RWPE1 (cell line): ENCODE measurements around the gene FAM76B.

Experiments
- CTCF ChIA-PET: fragments of 350-600 bp; sonication (Branson Sonifier 250); formaldehyde crosslinking; extraction: SDS; loops from one replicate; lab custom pipeline; 2021; lab: Yijun Ruan, JAX
- POLR2A ChIA-PET: fragments of 400-600 bp; formaldehyde crosslinking; extraction: SDS; loops from one replicate; lab custom pipeline; 2020; ENCODE audit warnings: antibody characterized with exemption; ENCODE audit not compliant: low non-redundant PET; lab: Yijun Ruan, JAX
- DNase-seq: peaks from one replicate; pipeline ENCODE4 v3.0.0; 2012; ENCODE audit warnings: low spot score
- H3K27ac ChIP-seq: fragments of 450-650 bp; 2 replicates; pipeline ENCODE4 v1.5.1; 2017
- CTCF ChIP-seq: fragments of 450-650 bp; conservative IDR thresholded peaks from 2 replicates; pipeline ENCODE4 v1.5.1; 2017; ENCODE audit warnings: low read depth, mild to moderate bottlenecking

Gene FAM76B

DNA sequence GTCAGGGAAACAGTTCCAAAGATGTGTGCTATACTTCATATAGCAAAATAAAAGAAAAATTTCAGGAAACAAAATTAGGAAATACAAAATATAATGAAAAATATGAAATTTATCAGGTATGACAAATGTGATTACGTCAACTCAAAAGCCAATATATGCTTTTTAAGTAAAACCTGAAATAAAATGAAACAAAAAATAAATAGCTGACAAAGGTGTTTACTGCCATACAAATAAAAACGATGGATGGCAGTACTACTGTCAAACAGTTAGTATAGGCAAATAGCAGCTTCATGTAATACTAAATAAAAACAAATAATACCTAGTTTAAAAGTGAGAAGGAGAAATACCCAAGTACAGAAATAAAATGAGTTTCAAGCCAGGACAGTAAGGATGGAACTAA is 14.4 kb upstream of the FAM76B start:
- ChIA-PET POLR2A (no interaction called here), CTCF (no interaction called here)
- DNase-seq = no peak
- no peak for TF ChIP-seq CTCF
- H3K27ac ChIP-seq = no peak overlapping the region

DNA sequence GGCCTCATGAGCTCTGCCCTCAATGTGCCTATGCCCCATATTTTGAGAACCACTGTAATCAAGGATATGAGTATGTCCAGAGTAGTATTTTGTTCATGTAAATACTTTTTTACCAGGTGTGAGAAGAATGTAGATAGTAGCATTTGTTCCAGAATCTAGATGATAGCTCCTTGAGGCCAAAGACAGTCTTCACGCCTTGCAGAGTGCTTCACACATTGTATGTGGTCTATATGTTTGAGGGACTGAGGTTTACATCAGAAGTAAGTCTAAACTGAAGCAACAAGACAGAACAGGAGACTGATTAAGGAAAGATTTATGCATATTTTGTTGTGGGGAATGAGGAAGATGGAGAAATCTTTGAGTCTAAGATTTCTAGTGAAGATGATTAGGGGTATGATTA is 13.2 kb upstream of the FAM76B start:
- H3K27ac ChIP-seq = no peak overlapping the region
- TF ChIP-seq CTCF = no peak
- DNase-seq = no peak
- POLR2A ChIA-PET = no interaction called here
- CTCF ChIA-PET = no interaction called here

- H3K27ac ChIP-seq = no peak overlapping the region
- no peak for TF ChIP-seq CTCF
- ChIA-PET POLR2A (no interaction called here), CTCF (no interaction called here)
- DNase-seq = no peak
Measured at GRCh38 chr11:95800438-95800837, 10.9 kb upstream of the FAM76B start.

DNA sequence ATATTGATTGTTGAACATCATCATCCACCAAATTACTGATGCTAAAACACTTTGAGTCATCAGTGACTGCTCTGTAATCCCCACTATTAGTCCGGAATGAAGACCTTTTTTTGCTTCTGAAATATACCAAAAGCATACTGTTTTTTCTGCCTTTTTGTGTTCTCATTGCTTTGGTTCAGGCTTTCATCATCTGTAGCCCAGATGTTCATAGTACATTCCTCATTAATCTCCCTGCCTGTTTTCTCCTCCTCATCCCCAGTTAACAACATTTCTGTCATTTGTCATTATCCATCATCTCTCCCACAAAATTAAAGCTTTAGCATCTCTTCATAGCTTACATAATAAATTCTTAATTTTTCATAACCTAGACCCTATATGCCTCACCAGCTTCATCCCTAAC is 10.0 kb upstream of the FAM76B start:
- POLR2A ChIA-PET = no interaction called here
- TF ChIP-seq CTCF = no peak
- CTCF ChIA-PET = interaction anchor here (0.7 kb wide), 1 partner anchor 126 kb away, joined by 3 read pairs; no protein-coding TSS in a partner anchor
- H3K27ac ChIP-seq = no peak overlapping the region
- no peak for DNase-seq

DNA sequence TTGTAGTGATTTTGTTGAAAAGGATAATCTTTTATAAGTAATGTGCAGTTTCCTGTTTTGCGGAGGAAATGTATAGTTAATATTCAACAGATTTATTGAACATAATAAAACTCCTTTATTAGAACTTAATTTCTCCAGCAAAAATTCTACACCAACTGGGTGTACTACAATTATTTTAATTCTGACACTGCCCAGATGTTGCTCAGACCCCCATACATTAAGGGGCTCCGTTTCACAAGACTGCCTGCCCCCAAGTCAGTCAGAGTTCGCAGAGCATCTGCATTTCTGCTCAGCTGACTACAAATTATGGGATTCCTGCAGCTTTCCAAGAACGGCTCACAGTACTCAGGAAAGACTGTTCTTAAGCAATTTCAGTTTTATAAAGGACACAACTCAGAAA is 6.9 kb upstream of the FAM76B start:
- no peak for DNase-seq
- ChIA-PET CTCF (interaction anchor here (0.5 kb wide), 2 partner anchors 732 to 843 kb away, joined by 3 to 7 read pairs; no protein-coding TSS in a partner anchor), POLR2A (no interaction called here)
- no peak for TF ChIP-seq CTCF
- H3K27ac ChIP-seq = no peak overlapping the region

DNA sequence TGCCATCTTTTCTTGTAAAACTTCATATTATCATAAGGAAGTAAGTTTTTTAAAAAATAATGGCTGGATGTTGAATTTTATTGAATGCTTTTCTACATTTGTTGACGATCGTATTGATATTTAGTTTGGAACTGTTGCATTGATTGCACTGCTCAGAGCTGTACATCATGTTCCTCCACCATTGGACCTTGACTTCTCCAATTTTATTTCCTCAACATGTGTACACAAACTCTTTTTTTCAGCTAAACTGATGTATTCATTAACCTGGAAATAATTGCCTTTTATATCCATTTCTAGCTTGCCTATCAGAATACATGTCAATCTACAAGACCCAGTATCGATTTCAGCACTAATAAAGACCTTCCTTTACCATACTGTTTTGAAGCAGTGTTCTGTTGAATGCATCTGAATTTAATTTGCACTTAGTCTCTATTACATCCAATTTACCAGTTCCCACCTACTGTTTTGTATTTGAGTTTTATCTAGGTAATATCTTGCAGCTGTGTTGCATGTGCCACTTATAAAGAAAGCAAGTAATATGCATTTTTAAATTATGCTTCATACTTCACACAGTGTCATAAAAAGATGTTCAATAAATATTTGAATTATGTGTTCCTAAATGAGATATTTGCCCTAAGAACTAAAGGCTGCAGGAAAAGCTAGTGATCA is 6.2 kb upstream of the FAM76B start:
- no peak for DNase-seq
- no peak for TF ChIP-seq CTCF
- CTCF ChIA-PET = interaction anchor here (0.6 kb wide), 1 partner anchor 116 kb away, joined by 4 read pairs; no protein-coding TSS in a partner anchor
- POLR2A ChIA-PET = no interaction called here
- H3K27ac ChIP-seq = no peak overlapping the region
